Ascending aorta (tissue), 2 donors: Measurements from ENCODE around the gene CAST. TPM values are rescaled to one million over a fixed set of nuclear protein-coding genes. Genes with fewer than 3 reads are reported as not detected.

ENCODE experiments used
- DNase-seq, 2 donors: peaks; one replicate each; pipeline ENCODE4 v3.0.0-alpha.2; 2019; ENCODE audit warnings: low spot score in 2 of 2
- H3K27ac ChIP-seq, 2 donors: fragments of 200-600 bp; sonication (generic); one replicate each; pipeline ENCODE4 v1.5.1; 2016 to 2017; ENCODE audit warnings: mild to moderate bottlenecking in 1 of 2
- H3K27me3 ChIP-seq: fragments of 200-600 bp; sonication (generic); one replicate; pipeline ENCODE4 v1.5.1; 2017
- H3K36me3 ChIP-seq, 2 donors: fragments of 200-600 bp; sonication (generic); one replicate each; pipeline ENCODE4 v1.5.1; 2016
- H3K4me1 ChIP-seq, 2 donors: fragments of 200-600 bp; sonication (generic); one replicate each; pipeline ENCODE4 v1.5.1; 2016 to 2017; ENCODE audit warnings: mild to moderate bottlenecking in 1 of 2
- H3K4me3 ChIP-seq, 2 donors: fragments of 200-600 bp; sonication (generic); one replicate each; pipeline ENCODE4 v1.5.1; 2016 to 2017; ENCODE audit warnings: mild to moderate bottlenecking in 1 of 2
- H3K9me3 ChIP-seq, 2 donors: fragments of 200-600 bp; sonication (generic); one replicate each; pipeline ENCODE4 v1.5.1; 2016
- CTCF ChIP-seq, 3 experiments: fragments of 200-600 bp in 2 of 3; fragments of 450-650 bp in 1 of 3; sonication (generic) in 2 of 3; IDR thresholded peaks; one replicate each; pipeline ENCODE4 v1.5.1; 2016 to 2019; ENCODE audit warnings: antibody characterized with exemption in 3 of 3, mild to moderate bottlenecking in 1 of 3, moderate library complexity in 1 of 3
- intact Hi-C: fragments of 100-400 bp; cut with DNase I; formaldehyde crosslinking; loops from one replicate; pipeline ENCODE4 v1.15.1; 2023
- total RNA-seq: library from RNA; depleted of rRNA; stranded (reverse); fragments of >200 nt; gene quantifications from one replicate; pipeline ENCODE4 v1.1.0, GENCODE V29; 2016

Gene CAST
- total RNA-seq, 1 donor from 2014 or later, result 266 TPM

GRCh38 chr5:96747720-96748119 is 85.5 kb downstream of the CAST start:
- Histone ChIP-seq H3K9me3 (no peaks in the 10 kb centered on the region), H3K4me3 (no peak overlapping the region), H3K27ac (no peak overlapping the region), H3K36me3 (peaks cover 76 to 90% of the 10 kb centered on the region in 2 donors), H3K4me1 (no peaks in the 10 kb centered on the region), H3K27me3 (no peaks in the 10 kb centered on the region)
- TF ChIP-seq CTCF (IDR thresholded peaks at IDR 0.05), result no peak
- DNase-seq, result no peak
- intact Hi-C loops, result loop anchor here (5.0 kb wide), 1 partner anchor 135 kb away; no protein-coding TSS in a partner anchor

- DNase-seq, result no peak
Observed at GRCh38 chr5:96750110-96750822, 88.1 kb downstream of the CAST start.

GRCh38 chr5:96751203-96752169 is 89.3 kb downstream of the CAST start:
- no peaks in the 10 kb centered on the region for H3K9me3 ChIP-seq
- H3K36me3 ChIP-seq, result peaks cover 78 to 90% of the 10 kb centered on the region in 2 donors
- no peaks in the 10 kb centered on the region for H3K27me3 ChIP-seq
- intact Hi-C loops, result loop anchor here (5.0 kb wide), 1 partner anchor 411 kb away; no protein-coding TSS in a partner anchor
- no peak overlapping the region for H3K4me3 ChIP-seq
- H3K4me1 ChIP-seq, result no peaks in the 10 kb centered on the region
- no peak for TF ChIP-seq CTCF (IDR thresholded peaks at IDR 0.05)
- no peak overlapping the region for H3K27ac ChIP-seq
- no peak for DNase-seq

More at GRCh38 chr5:96750110-96750822, 88.1 kb downstream of the CAST start:
- Histone ChIP-seq H3K9me3 (no peaks in the 10 kb centered on the region), H3K27ac (no peak overlapping the region), H3K4me1 (no peaks in the 10 kb centered on the region), H3K36me3 (peaks cover 77 to 90% of the 10 kb centered on the region in 2 donors), H3K4me3 (no peak overlapping the region), H3K27me3 (no peaks in the 10 kb centered on the region)
- TF ChIP-seq CTCF (IDR thresholded peaks at IDR 0.05), result no peak
- intact Hi-C loops, result loop anchor here (5.0 kb wide), 1 partner anchor 412 kb away; no protein-coding TSS in a partner anchor

GRCh38 chr5:96752341-96753016 is 90.3 kb downstream of the CAST start:
- no peaks in the 10 kb centered on the region for H3K27me3 ChIP-seq
- peaks cover 82 to 90% of the 10 kb centered on the region in 2 donors for H3K36me3 ChIP-seq
- H3K27ac ChIP-seq, result peak overlapping the region in 1 of 2 donors; percentile 29
- H3K4me3 ChIP-seq, result no peak overlapping the region
- no peak for DNase-seq
- intact Hi-C loops, result loop anchor here (5.0 kb wide), 1 partner anchor 410 kb away; no protein-coding TSS in a partner anchor
- no peaks in the 10 kb centered on the region for H3K4me1 ChIP-seq
- peak in 2 of 3 experiments; percentile 54 to 68 for TF ChIP-seq CTCF (IDR thresholded peaks at IDR 0.05)
- H3K9me3 ChIP-seq, result no peaks in the 10 kb centered on the region

GRCh38 chr5:96753017-96753397 is 90.8 kb downstream of the CAST start:
- no peaks in the 10 kb centered on the region for H3K27me3 ChIP-seq
- H3K4me3 ChIP-seq, result no peak overlapping the region
- no peaks in the 10 kb centered on the region for H3K9me3 ChIP-seq
- peaks cover 82 to 90% of the 10 kb centered on the region in 2 donors for H3K36me3 ChIP-seq
- DNase-seq, result no peak
- no peaks in the 10 kb centered on the region for H3K4me1 ChIP-seq
- TF ChIP-seq CTCF (IDR thresholded peaks at IDR 0.05), result no peak
- intact Hi-C loops, result loop anchor here (5.0 kb wide), 1 partner anchor 409 kb away; no protein-coding TSS in a partner anchor
- H3K27ac ChIP-seq, result no peak overlapping the region
